B cell (primary cell): ENCODE results near the gene ATP6V0E1. TPM values are rescaled to one million over a fixed set of nuclear protein-coding genes. Genes with fewer than 3 reads are reported as not detected.

Experiments used
- ATAC-seq: fragments of 200-7000 bp; cut with Tn5 transposase; one replicate; pipeline ENCODE4 v1.10.0; 2021; ENCODE audit warnings: low read depth, mild to moderate bottlenecking, moderate number of reproducible peaks, moderate library complexity
- CTCF ChIA-PET: fragments of 350-600 bp; sonication (Branson Sonifier 250); formaldehyde crosslinking; loops from one replicate; lab custom pipeline; 2021; ENCODE audit warnings: antibody characterized with exemption, inconsistent platforms; lab: Charles Lee
- POLR2A ChIA-PET: fragments of 350-600 bp; sonication (Branson Sonifier 250); formaldehyde crosslinking; loops from one replicate; lab custom pipeline; 2021; ENCODE audit warnings: antibody characterized with exemption; lab: Charles Lee
- DNase-seq: peaks from one replicate; pipeline ENCODE4 v3.0.0; 2013
- H2AFZ ChIP-seq: 2 replicates; pipeline ENCODE4 v1.6.1; 2012; ENCODE audit warnings: mild to moderate bottlenecking, low read depth, low read length; ENCODE audit not compliant: insufficient read depth, poor library complexity, severe bottlenecking
- H3K27ac ChIP-seq, 2 donors: 1 replicate in 1 of 2; 2 replicates in 1 of 2; pipeline ENCODE4 v1.5.1; 2012 to 2013; ENCODE audit warnings: low read length in 2 of 2, mild to moderate bottlenecking in 2 of 2, moderate library complexity in 1 of 2
- H3K27me3 ChIP-seq, 4 experiments: fragments of 200-600 bp in 1 of 4; sonication (generic) in 1 of 4; replicated peaks in 1 of 4; 1 replicate in 2 of 4; 2 replicates in 2 of 4; pipeline versions ENCODE4 v1.6.1 to v1.7.0; 2013 to 2016; ENCODE audit warnings: low read length in 3 of 4, mild to moderate bottlenecking in 2 of 4, mixed read lengths in 1 of 4, moderate library complexity in 1 of 4; ENCODE audit not compliant: insufficient read depth in 4 of 4, control insufficient read depth in 3 of 4; ENCODE audit errors: control extremely low read depth in 1 of 4
- H3K36me3 ChIP-seq, 2 experiments: replicated peaks in 1 of 2; 1 replicate in 1 of 2; 2 replicates in 1 of 2; pipeline versions ENCODE4 v1.6.1 to v1.7.1; 2013; ENCODE audit warnings: low read length in 1 of 2; ENCODE audit not compliant: insufficient read depth in 2 of 2, control insufficient read depth in 1 of 2; ENCODE audit errors: control extremely low read depth in 1 of 2, extremely low read depth in 1 of 2
- H3K4me1 ChIP-seq, 2 donors: fragments of 200-600 bp in 1 of 2; sonication (generic) in 1 of 2; 1 replicate in 1 of 2; 2 replicates in 1 of 2; pipeline versions ENCODE4 v1.5.1 to v1.6.1; 2013 to 2017; ENCODE audit warnings: low read length in 2 of 2; ENCODE audit not compliant: control insufficient read depth in 2 of 2, insufficient read depth in 2 of 2
- H3K4me2 ChIP-seq: replicated peaks from 2 replicates; pipeline ENCODE3; 2012; ENCODE audit warnings: mild to moderate bottlenecking, low read depth, low read length; ENCODE audit not compliant: poor library complexity, severe bottlenecking
- H3K4me3 ChIP-seq, 5 experiments: fragments of 200-600 bp in 1 of 5; sonication (generic) in 1 of 5; 1 replicate in 3 of 5; 2 replicates in 2 of 5; pipeline versions ENCODE4 v1.5.1 to v1.7.0; 2011 to 2016; ENCODE audit warnings: low read length in 4 of 5, mild to moderate bottlenecking in 4 of 5, low read depth in 2 of 5, control low read depth in 1 of 5, moderate library complexity in 1 of 5; ENCODE audit not compliant: insufficient read depth in 1 of 5; ENCODE audit errors: control extremely low read depth in 1 of 5, extremely low read depth in 1 of 5
- H3K79me2 ChIP-seq: fragments of 200-600 bp; sonication (generic); one replicate; pipeline ENCODE4 v1.6.0; 2016; ENCODE audit warnings: low read length; ENCODE audit not compliant: control insufficient read depth, insufficient read depth
- H3K9ac ChIP-seq: fragments of 200-600 bp; sonication (generic); 2 replicates; pipeline ENCODE4 v1.6.1; 2017; ENCODE audit warnings: mild to moderate bottlenecking, low read length, moderate library complexity
- H3K9me3 ChIP-seq, 3 donors: one replicate each; pipeline versions ENCODE4 v1.6.1 to v1.7.1; 2013; ENCODE audit warnings: low read length in 2 of 3; ENCODE audit not compliant: control insufficient read depth in 2 of 3, insufficient read depth in 1 of 3; ENCODE audit errors: control extremely low read depth in 1 of 3
- H4K20me1 ChIP-seq: 2 replicates; pipeline ENCODE4 v1.6.0; 2012; ENCODE audit warnings: mild to moderate bottlenecking, low read length; ENCODE audit not compliant: insufficient read depth, control insufficient read depth, poor library complexity, severe bottlenecking
- H3K27ac Mint-ChIP-seq: one replicate; pipeline ENCODE4 v1.8.0; 2021; ENCODE audit warnings: mixed read lengths
- H3K27me3 Mint-ChIP-seq: one replicate; pipeline ENCODE4 v1.8.0; 2021; ENCODE audit warnings: mixed read lengths
- H3K4me1 Mint-ChIP-seq: one replicate; pipeline ENCODE4 v1.8.0; 2021; ENCODE audit warnings: mixed read lengths
- H3K4me3 Mint-ChIP-seq: one replicate; pipeline ENCODE4 v1.8.0; 2021; ENCODE audit warnings: mixed read lengths
- H3K9me3 Mint-ChIP-seq: one replicate; pipeline ENCODE4 v1.8.0; 2022; ENCODE audit warnings: mixed read lengths; ENCODE audit not compliant: insufficient read depth
- CTCF ChIP-seq: fragments of 200-600 bp; IDR thresholded peaks from one replicate; pipeline ENCODE4 v1.8.0; 2022; ENCODE audit warnings: antibody characterized with exemption, mild to moderate bottlenecking
- EZH2 ChIP-seq: IDR thresholded peaks from 2 replicates; pipeline ENCODE4 v1.6.1; 2012; ENCODE audit warnings: borderline replicate concordance, low read depth, mild to moderate bottlenecking, moderate library complexity, low read length; ENCODE audit not compliant: insufficient read depth, poor library complexity, severe bottlenecking
- WGBS: methylation state at CpG from one replicate; pipeline ENCODE4 v1.1.5; 2013; ENCODE audit warnings: missing lambda C conversion rate; ENCODE audit not compliant: insufficient coverage; 5-methylcytosine and 5-hydroxymethylcytosine counted together
- intact Hi-C: fragments of 100-400 bp; cut with micrococcal nuclease; formaldehyde crosslinking; loops from one replicate; pipeline ENCODE4 v1.10.0; 2022
- polyA plus RNA-seq: library from polyadenylated mRNA; depleted of rRNA; stranded (reverse); fragments of >200 nt; gene quantifications from 2 replicates; pipeline ENCODE4 v1.2.3, GENCODE V29; 2012
- total RNA-seq, 2 donors: library from RNA; stranded (reverse); fragments of 120-200 nt in 1 of 2; gene quantifications; 1 replicate in 1 of 2; 2 replicates in 1 of 2; pipeline versions ENCODE4 v1.2.3 to v1.2.4, GENCODE V29; 2013 to 2022

Gene ATP6V0E1
- total and polyA plus RNA-seq, 2 donors (not counting 1 experiment from before 2014, with no cell fraction given) = 93.8 to 127 TPM

GRCh38 chr5:173020154-173020581 lies 36.6 kb downstream of the ATP6V0E1 start:
- peaks cover 91% of the 10 kb centered on the region for H3K79me2 ChIP-seq

DNA sequence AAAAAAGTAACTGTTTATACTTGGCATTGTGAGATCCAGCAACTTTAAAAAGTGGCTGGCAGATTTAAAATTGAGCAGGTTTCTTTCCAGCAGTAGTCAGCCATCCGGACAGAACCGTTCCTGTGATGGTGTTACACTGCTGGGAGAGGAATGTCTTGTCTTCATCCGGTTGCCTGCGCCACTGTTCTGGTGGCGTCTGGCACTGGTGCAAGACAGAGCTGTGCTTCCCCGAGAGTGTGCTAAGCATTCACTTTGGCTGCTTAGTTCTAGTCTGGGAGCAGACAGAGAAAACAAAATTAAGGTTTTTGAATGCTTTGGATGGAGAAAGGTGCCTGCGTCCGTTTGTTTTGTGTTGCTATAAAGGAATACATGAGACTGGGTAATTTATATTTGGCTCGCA lies 37.1 kb downstream of the ATP6V0E1 start:
- H3K4me1 Mint-ChIP-seq = peaks cover 22% of the 10 kb centered on the region
- Histone ChIP-seq H3K9me3 (no peaks in the 10 kb centered on the region), H3K4me2 (no peak overlapping the region), H2AFZ (no peak overlapping the region), H3K27me3 (no peaks in the 10 kb centered on the region), H4K20me1 (peaks cover 39% of the 10 kb centered on the region), H3K4me1 (no peaks in the 10 kb centered on the region), H3K9ac (no peak overlapping the region), H3K79me2 (peaks cover 90% of the 10 kb centered on the region), H3K36me3 (peaks cover 6 to 33% of the 10 kb centered on the region in 2 experiments), H3K4me3 (no peak overlapping the region), H3K27ac (no peak overlapping the region)
- CTCF ChIA-PET = no interaction called here
- H3K27ac Mint-ChIP-seq = no peak overlapping the region
- H3K9me3 Mint-ChIP-seq = no peaks in the 10 kb centered on the region
- no peak overlapping the region for H3K4me3 Mint-ChIP-seq
- intact Hi-C loops = no loop called here
- DNase-seq (no peak), ATAC-seq (no peak)
- 89% methylated on average over 9 of the region's 9 CpGs for WGBS
- H3K27me3 Mint-ChIP-seq = no peaks in the 10 kb centered on the region
- TF ChIP-seq CTCF (no peak), EZH2 (no peak)
- POLR2A ChIA-PET = no interaction called here

More at GRCh38 chr5:173020154-173020581, 36.6 kb downstream of the ATP6V0E1 start:
- H3K9me3 ChIP-seq = no peaks in the 10 kb centered on the region
- no peak overlapping the region for H2AFZ ChIP-seq
- peaks cover 40% of the 10 kb centered on the region for H4K20me1 ChIP-seq
- no peaks in the 10 kb centered on the region for H3K9me3 Mint-ChIP-seq
- no peaks in the 10 kb centered on the region for H3K27me3 ChIP-seq
- H3K36me3 ChIP-seq = peaks cover 6 to 33% of the 10 kb centered on the region in 2 experiments
- H3K4me1 Mint-ChIP-seq = peaks cover 26% of the 10 kb centered on the region
- no peaks in the 10 kb centered on the region for H3K27me3 Mint-ChIP-seq
- no peak overlapping the region for H3K4me2 ChIP-seq
- H3K4me3 Mint-ChIP-seq = no peak overlapping the region
- ATAC-seq (no peak), DNase-seq (no peak)
- 93% methylated on average over 2 of the region's 5 CpGs for WGBS
- no peak overlapping the region for H3K27ac Mint-ChIP-seq
- no peak overlapping the region for H3K27ac ChIP-seq
- intact Hi-C loops = no loop called here
- peaks cover 0 to 3% of the 10 kb centered on the region in 2 donors for H3K4me1 ChIP-seq
- ChIA-PET POLR2A (no interaction called here), CTCF (no interaction called here)
- H3K9ac ChIP-seq = no peak overlapping the region
- TF ChIP-seq EZH2 (no peak), CTCF (no peak)
- H3K4me3 ChIP-seq = no peak overlapping the region
